Cardiac septum (tissue), 1 donor: ENCODE results near the gene ZKSCAN5. TPM values are rescaled to one million over a fixed set of nuclear protein-coding genes. Genes with fewer than 3 reads are reported as not detected.
"Not testable (repeated sequence)": the region's sequence is repeated elsewhere in the genome, so short reads cannot be mapped to it uniquely, and the experiment has no call there.

ENCODE experiments used
- DNase-seq: peaks from one replicate; pipeline ENCODE4 v3.0.0-alpha.2; 2020; ENCODE audit warnings: low spot score
- intact Hi-C: fragments of 100-400 bp; cut with DNase I; formaldehyde crosslinking; loops from one replicate; pipeline ENCODE4 v1.14.0; 2022
- total RNA-seq: library from RNA; stranded (reverse); fragmentation: NEBNext Ultra II Directional; extraction: Animal tissue kit (Norgen Biotek cat#: 25700); gene quantifications from one replicate; pipeline ENCODE4 v1.2.1, GENCODE V29; 2021
- donor health status: DM: no; HTN: no; CAD: no.

The ZKSCAN5 gene
- total RNA-seq, 1 donor from 2014 or later, result 7.0 TPM

DNA sequence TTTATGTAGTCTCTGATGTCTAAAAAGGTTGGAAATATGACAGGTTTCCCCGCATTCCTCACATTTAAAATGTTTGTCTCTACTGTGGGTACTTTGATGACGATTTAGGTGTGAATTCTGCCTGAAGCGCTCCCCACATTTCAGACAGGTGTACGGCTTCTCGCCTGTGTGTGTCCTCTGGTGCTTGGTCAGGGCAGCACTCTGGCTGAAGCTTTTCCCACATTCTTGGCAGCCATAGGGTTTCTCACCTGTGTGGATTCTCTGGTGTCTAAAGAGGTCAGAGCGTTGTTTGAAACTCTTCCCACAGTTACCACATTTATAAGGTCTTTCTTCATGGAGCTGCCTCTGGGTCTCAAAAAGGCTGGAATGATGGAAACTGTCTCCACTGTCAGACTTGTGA is 10.6 kb upstream of the ZKSCAN5 start:
- intact Hi-C loops, result no loop called here
- no peak for DNase-seq

DNA sequence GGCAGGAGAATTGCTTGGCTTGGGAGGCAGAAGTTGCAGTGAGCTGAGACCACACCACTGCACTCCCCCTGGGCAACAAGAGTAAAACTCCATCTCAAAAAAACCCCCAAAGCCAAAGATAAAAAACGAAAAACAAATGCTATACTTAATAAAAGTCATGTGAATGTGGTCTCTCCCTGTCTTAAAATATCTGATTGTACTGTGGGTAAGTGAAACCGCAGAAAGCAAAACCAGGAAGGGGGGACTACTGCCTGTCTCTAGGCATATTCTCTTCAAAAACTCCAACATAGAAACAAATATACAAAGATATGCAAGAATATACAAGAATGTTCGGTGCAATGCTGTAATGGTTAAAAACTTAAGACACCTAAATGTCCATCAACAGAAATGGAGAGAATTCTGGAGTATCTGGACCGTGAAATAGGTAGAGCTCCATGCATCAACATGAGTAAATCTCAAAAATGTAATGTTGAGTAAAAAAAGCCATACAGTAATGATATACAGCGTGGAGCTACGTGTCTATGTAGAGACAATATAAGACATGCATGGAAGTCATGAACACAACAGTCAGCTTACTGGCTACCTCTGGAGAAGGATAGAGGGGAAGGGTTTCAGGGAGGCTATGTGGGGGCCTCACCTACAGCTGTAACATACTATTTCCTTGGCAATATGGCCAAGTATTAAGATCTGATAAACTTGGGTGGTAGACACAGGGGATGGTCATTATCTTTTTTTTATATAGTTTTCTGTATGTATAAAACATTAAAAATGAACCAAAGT is 6.5 kb upstream of the ZKSCAN5 start:
- no peak for DNase-seq
- intact Hi-C loops, result no loop called here

DNA sequence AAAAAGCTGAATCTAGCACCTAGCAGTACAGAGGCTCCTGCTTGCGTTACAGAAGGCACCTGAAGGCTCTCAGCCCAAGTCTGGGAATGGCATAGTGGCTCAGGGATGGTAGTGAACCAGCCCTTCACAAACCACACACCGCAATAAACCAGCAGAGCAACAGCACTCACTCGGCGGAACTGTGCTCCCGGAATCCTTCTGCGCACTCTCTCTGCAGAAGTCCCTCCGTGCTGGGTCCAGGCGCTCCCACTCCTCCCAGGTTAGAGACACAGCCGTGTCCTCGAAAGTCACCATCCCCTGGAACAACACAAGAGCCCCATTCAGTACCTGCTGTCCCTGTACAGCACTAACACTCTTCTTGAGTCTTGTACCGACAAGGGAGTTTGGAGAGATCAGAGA is 5.9 kb upstream of the ZKSCAN5 start:
- no peak for DNase-seq
- intact Hi-C loops, result no loop called here

DNA sequence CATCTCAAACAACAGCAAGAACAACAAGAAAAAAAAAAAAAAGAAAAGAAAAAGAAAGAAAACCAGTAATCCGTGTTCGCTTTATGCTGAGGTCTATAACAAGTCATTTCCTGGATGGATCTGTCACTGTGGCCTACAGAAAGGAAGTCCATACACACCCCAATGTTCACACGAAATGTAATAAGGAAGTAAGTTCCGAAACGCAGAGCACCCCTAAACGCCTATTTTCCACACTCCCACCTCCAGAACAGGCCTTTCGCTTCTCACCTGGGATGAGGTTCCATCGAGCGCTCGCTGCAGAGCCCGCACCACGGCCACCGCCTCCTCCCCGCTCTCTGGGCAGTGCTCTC is 5.1 kb upstream of the ZKSCAN5 start:
- DNase-seq, result no peak
- intact Hi-C loops, result no loop called here

DNA sequence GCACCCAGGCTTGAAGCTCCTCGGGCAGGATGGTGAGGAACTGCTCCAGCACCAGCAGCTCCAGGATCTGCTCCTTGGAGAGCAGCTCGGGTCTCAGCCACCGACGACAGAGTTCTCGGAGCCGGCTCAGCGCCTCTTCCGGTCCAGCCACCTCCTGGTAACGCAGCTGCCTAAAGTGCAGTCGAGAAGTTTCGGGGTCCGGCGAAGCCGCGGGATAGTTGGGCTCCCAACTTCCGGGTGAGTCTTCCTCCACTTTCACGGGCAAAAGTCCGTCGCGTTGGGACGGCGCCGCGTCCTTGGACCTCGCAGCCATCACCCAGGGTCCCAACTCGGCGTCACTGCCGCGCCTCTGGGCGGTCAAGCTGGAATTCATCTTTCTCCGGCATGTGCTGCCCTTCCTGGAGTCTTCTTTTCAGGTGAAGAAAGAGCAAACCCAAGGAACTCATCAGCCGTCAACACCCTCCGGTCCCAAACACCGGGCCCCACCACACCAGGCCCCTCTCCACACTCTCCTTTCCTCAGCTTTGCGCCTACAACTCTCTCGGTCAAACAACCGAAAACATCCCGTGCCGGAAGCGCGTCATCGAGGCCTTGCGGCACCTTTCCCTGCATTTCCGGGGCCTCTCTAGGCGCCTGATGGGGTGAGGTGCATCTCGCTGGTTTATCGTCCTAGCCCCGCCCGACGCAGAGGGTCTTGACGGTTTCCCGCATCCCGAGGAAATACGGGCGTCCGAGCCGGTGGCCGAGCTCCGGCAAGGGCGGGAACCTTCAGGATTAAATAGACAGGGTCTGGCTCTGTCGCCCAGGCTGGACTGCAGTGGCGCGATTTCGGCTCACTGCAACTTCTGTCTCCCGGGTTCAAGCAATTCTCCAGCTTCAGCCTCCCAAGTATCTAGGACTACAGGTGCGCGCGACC is 4.5 kb upstream of the ZKSCAN5 start, which contains the start of gene ZNF394:
ZNF394 (minus strand) TSS at position 561 of the 916 bp plus-strand sequence; CDS start at position 373, 188 bp downstream.
- peak; percentile 97 for DNase-seq
- intact Hi-C loops, result loop anchor here (1.0 to 2.0 kb wide), 2 partner anchors 28 to 53 kb away; partner anchors contain the start of genes FAM200A and ZNF789

DNA sequence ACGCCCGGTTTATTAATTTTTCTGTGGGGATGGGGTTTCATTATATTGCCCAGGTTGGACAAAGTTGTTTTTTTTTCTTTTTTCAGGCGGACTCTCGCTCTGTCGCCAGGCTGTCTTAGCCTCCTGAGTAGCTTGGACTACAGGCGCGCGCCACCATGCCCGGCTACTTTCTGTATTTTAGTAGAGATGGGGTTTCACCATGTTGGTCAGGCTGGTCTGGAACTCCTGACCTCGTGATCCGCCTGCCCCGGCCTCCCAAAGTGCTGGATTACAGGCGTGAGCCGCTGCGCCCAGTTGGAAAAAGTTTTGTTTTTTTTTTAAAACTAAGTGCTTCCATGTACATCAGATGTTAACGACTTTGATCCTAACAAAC is 3.8 kb upstream of the ZKSCAN5 start:
- intact Hi-C loops, result loop anchor here (1.0 to 2.0 kb wide), 2 partner anchors 28 to 52 kb away; partner anchors contain the start of genes FAM200A and ZNF789
- no peak for DNase-seq

DNA sequence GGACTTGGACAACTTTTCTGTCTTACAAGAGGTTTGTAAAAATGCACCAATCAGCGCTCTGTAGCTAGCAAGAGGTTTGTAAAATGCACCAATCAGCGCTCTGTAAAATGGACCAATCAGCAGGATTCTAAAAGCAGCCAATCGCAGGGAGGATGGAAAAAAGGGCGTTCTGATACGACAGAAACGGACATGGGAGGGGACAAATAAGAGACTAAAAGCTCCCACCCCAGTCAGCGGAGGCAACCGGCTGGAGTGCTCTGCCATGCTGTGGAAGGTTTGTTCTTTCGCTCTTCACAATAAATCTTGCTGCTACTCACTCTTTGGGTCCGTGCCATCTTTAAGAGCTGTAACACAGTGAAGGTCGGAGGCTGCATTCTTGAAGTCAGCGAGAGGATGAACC is 3.2 kb upstream of the ZKSCAN5 start:
- intact Hi-C loops, result loop anchor here (2.0 kb wide), 1 partner anchor 52 kb away; the partner anchor contains the start of gene FAM200A
- DNase-seq, result not testable (repeated sequence)

DNA sequence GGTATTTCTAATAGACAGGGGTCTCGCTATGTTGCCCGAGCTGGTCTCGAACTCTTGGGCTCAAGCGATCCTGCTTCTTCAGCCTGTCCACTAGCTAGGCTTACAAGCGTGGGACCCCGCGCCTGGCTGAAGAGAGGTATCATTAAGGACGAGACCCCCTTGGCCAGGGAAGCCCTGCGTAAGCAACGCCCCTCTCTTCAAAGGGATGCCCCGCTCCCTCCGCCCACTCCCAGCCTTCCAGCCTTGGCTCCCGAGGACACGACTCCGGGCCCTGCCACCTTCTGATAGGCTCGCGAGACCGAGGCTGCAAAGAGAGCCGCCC is 220 bp upstream of the ZKSCAN5 start:
- DNase-seq, result no peak
- intact Hi-C loops, result no loop called here

DNA sequence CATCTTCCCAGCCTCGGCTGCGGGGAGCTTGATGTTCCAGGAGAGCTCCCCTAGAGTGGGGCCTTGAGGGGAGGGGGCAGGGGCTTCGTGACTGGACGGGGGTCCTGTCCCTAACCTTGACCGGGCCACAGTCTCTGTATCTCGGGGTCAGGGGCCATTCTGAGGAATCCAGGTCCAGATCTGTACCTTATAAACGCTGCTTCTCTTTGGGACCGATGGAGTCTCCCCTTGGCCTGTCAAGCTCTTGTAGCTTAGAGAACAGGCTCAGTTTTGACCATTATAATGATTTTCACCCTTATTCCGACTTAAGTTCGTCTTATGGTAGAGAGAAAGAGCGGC is 831 bp downstream of the ZKSCAN5 start:
- intact Hi-C loops, result no loop called here
- DNase-seq, result no peak

DNA sequence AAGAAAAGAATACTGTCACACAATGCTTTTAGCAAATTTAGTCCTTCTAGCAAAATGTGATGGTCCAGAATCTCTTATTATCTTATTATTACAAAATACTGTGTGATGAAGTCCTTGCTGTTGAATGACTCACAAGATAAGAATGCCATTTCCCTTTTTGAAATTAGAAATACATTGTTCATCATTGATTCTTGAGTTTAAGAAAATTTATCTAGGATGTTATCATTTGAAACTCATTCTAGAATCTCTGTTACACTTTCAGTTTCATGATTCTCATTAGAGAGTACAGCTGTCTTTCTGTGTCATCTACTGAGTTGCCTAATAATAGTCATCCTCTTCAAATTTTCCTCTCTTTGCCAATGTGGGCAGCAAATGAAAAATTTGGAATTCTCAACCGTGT is 9.6 kb downstream of the ZKSCAN5 start:
- DNase-seq, result no peak
- intact Hi-C loops, result no loop called here

DNA sequence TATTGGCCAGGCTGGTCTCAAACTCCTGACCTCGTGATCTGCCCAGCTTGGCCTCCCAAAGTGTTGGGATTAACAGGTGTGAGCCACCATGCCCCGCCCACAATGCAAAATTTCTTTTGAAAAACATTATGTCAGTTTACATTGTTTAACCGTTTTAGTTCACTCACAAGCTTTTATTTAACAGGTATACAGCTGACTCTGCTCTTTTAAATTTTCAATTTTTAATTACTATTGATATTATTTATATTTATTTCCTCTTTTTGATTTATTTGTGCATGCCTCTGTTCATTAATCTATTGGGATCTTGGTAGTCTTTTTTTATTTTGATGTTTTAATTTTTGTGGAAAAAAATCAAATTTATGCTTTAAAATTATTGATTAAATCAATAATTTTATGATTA is 16.9 kb downstream of the ZKSCAN5 start:
- DNase-seq, result no peak
- intact Hi-C loops, result no loop called here

DNA sequence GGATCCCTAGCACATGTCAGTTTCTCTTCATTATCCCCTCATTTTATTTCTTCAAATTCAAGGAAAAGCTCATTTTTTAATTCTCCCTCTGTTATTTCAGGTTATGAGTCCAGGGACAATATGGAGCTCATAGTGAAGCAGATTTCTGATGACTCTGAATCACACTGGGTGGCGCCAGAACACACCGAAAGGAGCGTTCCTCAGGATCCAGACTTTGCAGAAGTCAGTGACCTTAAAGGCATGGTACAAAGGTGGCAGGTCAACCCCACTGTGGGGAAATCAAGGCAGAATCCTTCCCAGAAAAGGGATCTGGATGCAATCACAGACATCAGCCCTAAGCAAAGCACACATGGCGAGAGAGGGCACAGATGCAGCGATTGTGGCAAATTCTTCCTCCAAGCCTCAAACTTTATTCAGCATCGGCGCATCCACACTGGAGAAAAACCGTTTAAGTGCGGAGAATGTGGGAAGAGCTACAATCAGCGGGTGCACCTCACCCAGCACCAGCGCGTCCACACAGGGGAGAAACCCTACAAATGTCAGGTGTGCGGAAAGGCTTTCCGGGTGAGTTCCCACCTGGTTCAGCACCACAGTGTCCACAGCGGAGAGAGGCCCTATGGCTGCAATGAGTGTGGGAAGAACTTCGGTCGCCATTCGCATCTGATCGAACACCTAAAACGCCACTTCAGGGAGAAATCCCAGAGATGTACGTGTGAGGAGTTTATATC is 21.4 kb downstream of the ZKSCAN5 start:
- intact Hi-C loops, result no loop called here
- no peak for DNase-seq

DNA sequence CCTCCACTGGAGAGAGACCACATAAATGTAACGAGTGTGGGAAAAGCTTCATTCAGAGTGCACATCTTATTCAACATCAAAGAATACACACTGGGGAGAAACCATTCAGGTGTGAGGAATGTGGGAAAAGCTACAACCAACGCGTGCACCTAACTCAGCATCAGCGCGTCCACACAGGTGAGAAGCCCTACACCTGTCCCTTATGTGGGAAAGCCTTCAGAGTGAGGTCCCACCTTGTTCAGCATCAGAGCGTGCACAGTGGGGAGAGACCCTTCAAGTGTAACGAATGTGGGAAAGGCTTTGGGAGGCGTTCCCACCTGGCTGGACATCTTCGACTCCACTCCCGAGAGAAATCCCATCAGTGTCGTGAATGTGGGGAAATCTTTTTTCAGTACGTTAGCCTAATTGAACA is 26.9 kb downstream of the ZKSCAN5 start:
- intact Hi-C loops, result no loop called here
- DNase-seq, result no peak

DNA sequence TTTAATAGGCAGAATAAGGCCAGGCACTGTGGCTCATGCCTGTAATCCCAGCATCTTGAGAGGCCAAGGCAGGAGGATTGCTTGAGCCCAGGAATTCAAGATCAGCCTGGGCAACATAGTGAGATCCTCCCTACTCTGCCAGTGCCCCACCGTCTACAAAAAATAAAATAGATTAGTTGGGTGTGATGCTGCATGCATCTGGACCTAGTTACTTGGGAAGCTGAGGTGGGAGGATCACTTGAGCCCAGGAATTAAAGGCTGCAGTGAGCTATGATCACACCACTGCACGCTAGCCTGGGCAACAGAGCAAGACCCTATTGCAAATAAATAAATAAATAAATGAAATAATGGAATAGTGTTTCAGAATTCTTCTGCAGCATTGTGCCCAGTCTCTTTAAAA is 31.2 kb downstream of the ZKSCAN5 start:
- intact Hi-C loops, result no loop called here
- no peak for DNase-seq

DNA sequence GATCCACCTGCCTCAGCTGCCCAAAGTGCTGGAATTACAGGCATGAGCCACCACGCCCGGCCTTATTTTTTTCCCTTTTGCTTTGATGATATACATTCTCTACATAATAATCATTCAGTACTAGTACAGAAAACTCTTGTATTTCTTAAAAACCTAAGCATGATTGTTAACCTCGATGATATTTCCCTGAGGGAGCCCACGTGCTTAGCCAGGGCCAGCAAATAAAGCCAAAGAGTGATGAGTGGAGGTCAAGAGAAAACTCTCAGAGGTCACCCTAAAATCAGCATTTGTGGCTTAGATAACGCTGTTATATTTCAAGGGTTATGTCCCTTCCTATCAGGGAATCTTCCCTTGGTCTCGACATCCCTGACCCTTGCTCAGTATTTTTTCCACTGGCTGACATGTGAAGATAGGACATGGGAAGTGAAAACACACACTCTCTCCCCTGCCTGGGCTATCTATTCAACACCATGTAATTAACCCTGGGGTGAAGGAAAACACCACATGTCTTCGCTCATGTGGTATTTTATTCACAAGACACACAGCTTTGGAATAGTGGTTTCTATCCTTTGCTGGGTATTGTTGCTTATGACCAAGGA is 34.9 kb downstream of the ZKSCAN5 start:
- DNase-seq, result no peak
- intact Hi-C loops, result no loop called here

DNA sequence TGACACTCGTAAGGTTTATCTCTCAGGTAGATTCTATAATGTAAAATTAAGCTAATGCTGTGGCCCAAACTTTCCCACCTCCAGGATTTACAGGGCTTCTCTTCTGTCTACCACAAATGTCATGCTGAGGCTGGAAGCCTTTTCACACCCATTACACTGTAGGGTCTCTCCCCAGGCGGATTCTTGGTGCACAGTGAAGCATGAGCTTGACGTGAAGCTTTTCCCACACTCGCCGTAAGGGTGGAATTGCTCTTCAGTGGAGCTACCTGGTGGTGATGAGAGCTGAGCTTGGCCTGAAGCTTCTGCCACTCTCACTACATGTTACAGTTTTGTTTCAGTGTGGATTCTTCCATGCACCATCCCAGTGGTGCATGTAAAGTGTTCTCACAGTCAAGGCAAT is 36.1 kb downstream of the ZKSCAN5 start:
- intact Hi-C loops, result no loop called here
- no peak for DNase-seq

DNA sequence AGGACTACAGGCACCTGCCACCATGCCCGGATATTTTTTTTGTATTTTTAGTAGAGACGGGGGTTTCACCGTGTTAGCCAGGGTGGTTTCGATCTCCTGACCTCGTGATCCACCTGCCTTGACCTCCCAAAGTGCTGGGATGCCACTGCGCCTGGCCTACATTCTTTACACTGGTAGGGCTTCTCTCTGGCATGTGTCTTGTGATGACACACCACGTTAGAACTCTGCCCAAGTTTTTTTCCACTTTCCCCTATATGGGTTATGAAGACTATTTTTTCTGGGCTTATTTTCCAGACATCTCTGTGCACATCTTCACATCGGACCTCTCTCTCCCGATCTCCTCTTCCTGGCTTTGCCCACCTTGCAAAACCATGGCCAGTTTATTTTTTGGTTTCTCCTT is 36.8 kb downstream of the ZKSCAN5 start:
- intact Hi-C loops, result no loop called here
- DNase-seq, result no peak

DNA sequence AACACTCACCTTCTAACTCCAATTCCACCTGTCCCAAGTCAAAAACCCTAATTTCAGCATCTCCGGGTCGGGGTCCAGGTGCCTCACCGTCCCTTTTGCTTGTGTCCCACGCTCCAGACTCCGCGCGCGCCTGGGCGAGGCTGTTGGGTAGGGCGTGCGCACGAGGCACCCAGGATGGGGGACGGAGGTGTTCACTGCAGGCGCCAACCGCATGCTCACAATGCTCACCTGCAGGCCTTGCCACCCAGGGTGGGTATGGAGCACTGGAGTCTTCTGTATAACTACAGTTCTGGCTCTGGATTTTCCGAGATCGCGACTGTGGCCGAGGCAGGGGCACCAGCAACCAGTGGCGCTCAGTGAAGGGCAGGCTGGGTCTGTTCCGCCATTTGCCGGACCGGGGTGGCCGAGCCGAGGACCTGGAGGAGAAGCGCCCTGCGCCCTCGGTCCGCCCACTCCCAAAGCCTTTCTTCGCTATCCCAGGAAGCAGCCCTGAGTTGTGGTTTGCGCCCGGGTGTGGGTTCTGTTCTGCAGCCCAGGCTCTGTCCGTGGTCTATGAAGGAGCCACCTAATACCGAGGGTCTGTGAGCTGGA is 38.7 kb downstream of the ZKSCAN5 start:
- no peak for DNase-seq
- intact Hi-C loops, result no loop called here

DNA sequence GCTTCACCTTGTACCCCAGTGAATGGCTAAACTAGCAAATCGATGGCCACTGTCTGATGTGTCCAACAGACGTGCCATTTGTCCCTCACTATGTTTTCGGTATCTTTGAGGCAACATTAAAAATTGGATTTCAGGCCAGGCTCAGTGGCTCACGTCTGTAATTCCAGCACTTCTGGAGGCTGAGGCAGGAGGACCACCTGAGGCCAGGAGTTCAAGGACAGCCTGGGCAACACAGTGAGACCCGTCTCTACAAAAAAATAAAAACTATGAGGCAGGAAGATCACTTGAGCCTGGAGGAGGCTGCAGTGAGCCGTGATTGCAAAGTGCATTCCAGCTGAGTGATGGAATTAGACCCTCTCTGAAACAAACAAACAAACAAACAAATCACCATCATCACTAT is 39.5 kb downstream of the ZKSCAN5 start:
- intact Hi-C loops, result no loop called here
- DNase-seq, result no peak

DNA sequence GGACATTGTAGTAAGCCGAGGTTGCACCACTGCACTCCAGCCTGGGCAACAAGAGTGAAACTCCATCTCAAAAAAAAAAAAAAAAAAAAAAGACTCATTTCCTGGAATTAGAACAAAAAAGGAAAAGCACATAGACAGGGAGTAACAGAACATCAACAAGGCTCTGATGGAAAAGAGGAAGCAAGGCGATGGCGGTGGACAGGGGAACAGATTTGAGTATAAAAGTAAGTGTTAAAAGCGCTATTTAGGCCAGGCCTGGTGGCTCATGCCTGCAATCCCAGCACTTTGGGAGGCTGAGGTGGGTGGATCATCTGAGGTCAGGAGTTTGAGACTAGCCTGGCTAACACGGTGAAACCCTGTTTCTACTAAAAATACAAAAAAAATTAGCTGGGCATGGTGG is 40.8 kb downstream of the ZKSCAN5 start:
- DNase-seq, intact Hi-C loops: not testable (repeated sequence)
